Fibroblast of the conjunctiva (primary cell): ENCODE measurements around the gene SLC25A19.
A peak's percentile ranks its signal among the peaks of the same experiment; 100 is the strongest.

Experiments used
- DNase-seq: peaks from one replicate; pipeline ENCODE4 v3.0.0-alpha.2; 2010; ENCODE audit warnings: low read depth

SLC25A19 gene

GRCh38 chr17:75289115-75289831 lies at the start of gene SLC25A19:
Gene SLC25A19 (minus strand): TSS chr17:75289433. CDS start chr17:75286764, 2,669 bp downstream.
- DNase-seq: peak; percentile 97

GRCh38 chr17:75338335-75338734 lies 49.1 kb upstream of the SLC25A19 start:
- no peak for DNase-seq

DNA sequence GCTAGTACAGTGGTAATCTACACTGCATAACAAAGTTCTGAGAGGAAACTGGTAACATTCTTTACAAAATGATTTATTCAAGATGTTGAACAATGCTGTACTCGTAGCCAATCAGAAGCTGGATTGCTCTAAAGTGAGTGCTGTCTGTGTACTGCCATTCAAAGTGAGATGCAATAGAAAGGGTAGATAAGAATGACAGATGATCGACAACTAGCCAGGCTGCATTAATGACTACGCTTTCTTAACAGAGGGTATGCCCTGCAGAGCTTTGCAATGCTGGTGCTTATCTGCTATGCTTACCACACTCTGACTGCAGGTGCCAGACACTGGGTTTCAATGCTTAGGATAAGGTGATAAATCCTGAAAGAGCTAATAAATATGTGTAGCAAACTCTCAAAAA lies 46.1 kb upstream of the SLC25A19 start:
- DNase-seq: no peak

- no peak for DNase-seq
These were observed 45.5 kb upstream of the SLC25A19 start for GRCh38 chr17:75334723-75335122.

DNA sequence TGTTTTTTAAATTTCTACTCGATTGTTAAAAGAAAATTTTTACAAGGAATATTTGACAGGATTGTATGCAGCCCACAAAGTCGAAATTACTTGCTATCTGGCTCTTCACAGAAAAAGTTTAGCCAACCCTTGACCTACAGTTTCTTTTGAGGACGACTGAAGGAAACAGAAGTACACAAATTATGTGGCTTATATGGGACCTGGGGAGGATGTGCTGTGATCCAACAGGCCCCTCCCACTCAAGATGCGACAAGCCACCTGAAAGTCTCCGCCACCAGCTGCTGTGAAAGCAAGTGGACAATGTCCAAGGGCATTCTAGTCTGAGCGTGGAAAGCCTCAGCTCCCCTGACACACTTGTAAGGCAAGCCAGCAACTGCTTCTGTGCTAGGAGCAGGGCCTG lies 42.4 kb upstream of the SLC25A19 start:
- DNase-seq: no peak

- DNase-seq: no peak
These were observed 38.5 kb upstream of the SLC25A19 start for GRCh38 chr17:75327757-75328156.

GRCh38 chr17:75326226-75326848 lies 37.1 kb upstream of the SLC25A19 start:
- DNase-seq: no peak

DNA sequence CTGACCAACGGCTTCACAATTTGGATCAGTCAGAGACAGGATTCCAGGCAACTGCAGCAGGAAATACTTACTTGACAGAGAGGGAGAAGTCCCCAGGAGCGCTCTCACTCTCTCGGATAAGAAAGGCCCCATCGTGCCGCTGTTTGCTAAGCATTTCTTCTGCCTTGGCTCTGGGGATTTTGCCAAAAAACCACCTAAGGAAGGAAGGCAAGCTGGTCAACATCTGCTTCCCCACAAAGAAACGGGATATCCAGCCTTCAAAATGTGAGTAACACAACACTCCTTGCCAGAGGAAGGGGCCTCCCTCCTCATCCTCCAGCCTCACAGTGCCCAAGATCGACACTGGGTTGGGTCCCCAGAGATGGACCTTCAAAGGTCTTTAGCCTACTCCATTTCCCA lies 36.6 kb upstream of the SLC25A19 start:
- no peak for DNase-seq

- no peak for DNase-seq
These were observed 36.1 kb upstream of the SLC25A19 start for GRCh38 chr17:75325348-75325747.

GRCh38 chr17:75321506-75321905 lies 32.3 kb upstream of the SLC25A19 start:
- no peak for DNase-seq

GRCh38 chr17:75319904-75320691 lies 30.9 kb upstream of the SLC25A19 start:
- no peak for DNase-seq

- DNase-seq: no peak
These were observed 29.5 kb upstream of the SLC25A19 start for GRCh38 chr17:75318615-75319222.

DNA sequence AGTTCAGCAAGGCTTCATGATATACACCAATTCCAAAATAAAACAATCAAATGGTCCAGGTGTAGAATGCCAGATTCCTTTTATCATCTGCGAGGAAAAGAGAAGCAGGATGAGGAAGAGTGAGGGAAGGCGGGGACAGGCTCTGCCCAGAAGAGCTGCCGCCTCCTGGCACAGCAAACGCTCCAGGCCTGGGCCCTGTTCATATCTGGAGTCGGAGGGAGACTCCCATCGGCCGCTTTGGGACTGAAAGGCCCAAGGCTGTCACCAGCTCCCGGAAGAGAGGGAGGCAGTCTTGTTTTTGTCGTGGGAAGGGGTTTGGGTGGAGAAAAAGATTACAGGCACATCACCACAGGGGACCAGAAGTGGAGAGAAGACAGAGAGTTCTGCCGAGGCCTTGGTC lies 29.0 kb upstream of the SLC25A19 start:
- DNase-seq: no peak

DNA sequence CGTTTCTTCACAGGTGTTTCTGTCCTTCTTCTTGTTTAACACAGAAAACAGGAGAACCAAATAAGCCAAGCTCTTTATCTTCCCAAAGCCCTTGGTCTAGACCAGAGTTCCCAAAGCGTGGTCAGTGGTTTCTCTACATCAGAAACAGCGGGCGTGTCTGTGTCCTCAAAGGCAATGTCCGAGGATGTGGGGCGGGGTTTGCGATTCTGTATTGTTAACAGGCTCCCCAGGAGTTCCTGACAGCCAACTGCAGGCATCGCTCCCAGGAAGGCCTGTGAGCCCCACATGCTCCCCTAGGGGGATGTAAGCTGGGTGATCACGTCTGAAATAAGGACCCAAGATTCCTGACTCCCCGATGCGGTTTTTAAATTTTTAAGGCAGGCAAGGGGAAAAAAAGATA lies 28.4 kb upstream of the SLC25A19 start:
- DNase-seq: no peak

GRCh38 chr17:75316253-75316652 lies 27.0 kb upstream of the SLC25A19 start:
- no peak for DNase-seq

- DNase-seq: no peak
These were observed 26.5 kb upstream of the SLC25A19 start for GRCh38 chr17:75315541-75316243.

DNA sequence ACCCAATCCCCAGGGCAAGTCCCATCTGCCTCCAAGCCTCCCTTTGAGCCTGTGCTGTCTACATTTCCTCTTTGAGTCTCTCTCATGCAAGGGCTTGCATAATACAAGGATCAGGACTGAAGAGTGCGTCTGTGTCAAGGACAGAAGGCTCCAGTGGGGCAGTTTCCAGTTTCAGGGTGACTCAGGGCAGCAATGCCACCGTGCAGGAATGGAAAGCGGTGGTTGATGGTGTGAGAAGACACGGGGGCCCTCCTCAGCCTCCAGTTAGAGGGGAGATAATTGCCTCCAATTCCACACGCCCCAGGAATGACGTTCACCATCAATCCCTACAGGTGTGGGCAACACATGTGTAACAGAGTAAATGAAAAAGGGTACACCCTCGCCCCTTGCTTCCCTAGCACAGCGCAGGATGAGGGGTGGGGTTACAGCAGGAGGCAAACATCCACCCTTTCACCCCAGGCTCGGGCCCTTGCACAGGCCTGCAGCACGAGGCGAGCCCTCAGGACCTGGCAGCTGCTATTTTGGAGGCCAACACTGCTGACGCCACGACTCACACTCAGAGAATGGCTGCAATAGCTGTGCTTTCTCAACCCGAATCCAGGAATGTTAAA lies 24.8 kb upstream of the SLC25A19 start:
- no peak for DNase-seq

DNA sequence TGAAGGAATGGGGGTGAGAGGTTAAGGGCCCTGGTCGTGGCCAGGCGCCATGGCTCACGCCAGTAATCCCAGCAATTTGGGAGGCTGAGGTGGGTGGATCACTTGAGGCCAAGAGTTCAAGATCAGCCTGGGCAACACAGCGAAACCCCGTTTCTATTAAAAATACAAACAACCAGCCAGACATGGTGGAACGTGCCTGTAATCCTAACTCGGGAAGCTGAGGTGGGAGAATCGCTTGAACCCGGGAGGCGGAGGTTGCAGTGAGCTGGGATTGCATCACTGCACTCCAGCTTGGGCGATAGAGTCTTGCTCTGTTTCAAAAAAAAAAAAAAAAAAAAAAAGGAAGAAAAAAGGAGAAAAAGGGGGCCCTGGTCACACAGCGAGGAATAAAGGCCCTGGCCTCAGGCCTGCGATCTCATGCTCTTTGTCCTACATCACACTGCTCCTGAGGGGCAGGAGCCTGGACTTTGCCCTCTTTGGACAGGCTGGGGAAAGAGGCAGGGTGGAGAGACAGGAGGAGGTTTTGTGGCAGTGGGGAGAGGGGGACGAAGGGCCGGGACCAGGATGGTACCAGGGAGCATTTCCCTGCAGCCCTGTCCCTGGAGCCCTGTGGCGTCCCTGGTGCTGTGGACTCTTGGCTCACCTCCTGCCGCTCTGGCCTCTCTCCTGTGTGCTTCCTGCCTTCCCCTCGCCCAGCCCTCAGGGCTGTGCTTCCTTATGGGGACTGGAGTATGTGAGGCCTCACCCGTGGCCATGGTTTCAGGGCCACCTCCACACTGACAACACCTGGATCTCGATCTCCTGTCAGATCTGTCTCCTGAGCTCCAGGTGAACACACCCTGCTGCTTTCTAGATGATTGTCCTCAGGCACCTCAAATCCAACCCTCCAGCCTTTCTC lies 19.7 kb upstream of the SLC25A19 start:
- no peak for DNase-seq

DNA sequence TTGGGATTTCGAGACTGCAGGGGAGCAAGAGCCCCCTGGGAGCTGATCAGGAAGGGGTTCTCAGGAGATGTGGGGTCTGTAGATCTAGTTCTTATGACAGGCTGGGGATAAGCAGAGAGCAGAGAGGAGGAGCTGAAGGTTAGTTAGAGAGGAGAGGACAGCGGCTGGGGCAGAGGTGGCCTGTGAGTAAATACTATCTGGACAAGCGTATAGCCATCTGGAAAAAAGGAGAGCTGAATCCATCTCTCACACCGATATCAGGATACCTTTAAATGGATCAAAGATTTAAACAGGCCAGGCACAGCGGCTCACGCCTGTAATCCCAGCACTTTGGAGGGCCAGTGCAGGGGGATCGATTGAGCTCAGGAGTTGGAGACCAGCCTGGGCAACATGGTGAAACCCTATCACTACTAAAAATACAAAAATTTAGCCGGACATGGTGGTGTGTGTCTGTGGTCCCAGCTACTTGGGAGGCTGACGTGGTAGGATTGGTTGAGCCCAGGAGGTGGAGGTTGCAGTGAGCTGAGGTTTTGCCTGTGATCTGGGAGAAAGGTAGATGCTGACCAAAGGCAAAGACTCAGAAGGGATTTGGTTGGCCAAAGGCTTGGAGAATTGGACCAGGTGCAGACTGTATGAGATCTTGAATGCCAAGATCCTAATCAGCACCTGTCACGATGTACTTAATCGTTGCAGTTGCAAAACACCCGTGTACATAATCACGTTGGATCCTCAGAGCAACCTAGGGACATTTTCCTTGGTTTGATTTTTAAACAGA lies 18.9 kb upstream of the SLC25A19 start:
- DNase-seq: no peak
